ENCODE results near the gene SLC2A9.

DNA sequence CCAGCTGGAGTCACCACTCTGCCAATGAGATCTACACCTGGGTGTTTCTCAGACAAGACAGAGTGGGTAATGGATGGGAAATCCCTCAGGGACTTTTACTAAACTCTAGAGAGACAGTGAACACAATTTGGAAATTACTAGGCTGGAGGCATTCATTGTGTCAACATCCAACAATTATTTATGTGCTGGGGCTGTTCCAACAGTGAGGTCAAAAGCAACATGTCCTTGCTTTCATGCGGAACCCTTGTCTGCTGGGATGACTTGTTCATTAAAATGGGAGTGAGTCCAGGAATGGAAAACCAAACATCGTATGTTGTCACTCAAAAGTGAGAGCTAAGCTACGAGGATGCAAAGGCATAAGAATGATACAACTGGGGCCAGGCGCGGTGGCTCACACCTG, 185.9 kb downstream of the SLC2A9 start:
- TF ChIP-seq CEBPB (IDR thresholded peaks at IDR 0.05) (no peak), EP300 (IDR thresholded peaks at IDR 0.05; ENCODE audit: borderline replicate concordance) (no peak), YY1 (IDR thresholded peaks at IDR 0.05; ENCODE audit: low read depth) (no peak), EGR1 (IDR thresholded peaks at IDR 0.05) (no peak), FOXM1 (IDR thresholded peaks at IDR 0.05; ENCODE audit: borderline replicate concordance, low read depth) (no peak)
